HG03521 (cell line): ENCODE measurements around the gene PHAX.
"Not testable (repeated sequence)": the region's sequence is repeated elsewhere in the genome, so short reads cannot be mapped to it uniquely, and the experiment has no call there.

Source experiments
- ATAC-seq: cut with Tn5 transposase; IDR thresholded peaks from one replicate; pipeline ENCODE4 v1.9.1; 2021; ENCODE audit warnings: mild to moderate bottlenecking, moderate library complexity; ENCODE audit not compliant: unreplicated experiment

The PHAX gene

GRCh38 chr5:126603402-126603991, 2.8 kb downstream of the PHAX start:
- ATAC-seq = no peak

- ATAC-seq = no peak
These were observed 4.8 kb downstream of the PHAX start for GRCh38 chr5:126605525-126605924.

GRCh38 chr5:126610160-126610559, 9.4 kb downstream of the PHAX start:
- ATAC-seq = no peak

GRCh38 chr5:126610616-126611015, 9.9 kb downstream of the PHAX start:
- ATAC-seq = no peak

- ATAC-seq = no peak
These were observed 13.3 kb downstream of the PHAX start for GRCh38 chr5:126613941-126614592.

- ATAC-seq = peak; percentile 95
These were observed 14.5 kb downstream of the PHAX start for GRCh38 chr5:126615286-126615685.

- ATAC-seq = not testable (repeated sequence)
These were observed 16.9 kb downstream of the PHAX start for GRCh38 chr5:126617603-126618002.

- ATAC-seq = no peak
These were observed 19.0 kb downstream of the PHAX start for GRCh38 chr5:126619781-126620180.

- ATAC-seq = no peak
These were observed 23.8 kb downstream of the PHAX start for GRCh38 chr5:126624534-126624933.

GRCh38 chr5:126628102-126628501, 27.4 kb downstream of the PHAX start:
- no peak for ATAC-seq

GRCh38 chr5:126631920-126632319, 31.2 kb downstream of the PHAX start:
- no peak for ATAC-seq

- ATAC-seq = no peak
These were observed 32.8 kb downstream of the PHAX start for GRCh38 chr5:126633552-126633951.

GRCh38 chr5:126635585-126635984, 34.8 kb downstream of the PHAX start:
- no peak for ATAC-seq

GRCh38 chr5:126636956-126637355, 36.2 kb downstream of the PHAX start:
- ATAC-seq = no peak

- no peak for ATAC-seq
These were observed 40.1 kb downstream of the PHAX start for GRCh38 chr5:126640866-126641265.

- no peak for ATAC-seq
These were observed 40.6 kb downstream of the PHAX start for GRCh38 chr5:126641387-126641786.

GRCh38 chr5:126645132-126645531, 44.4 kb downstream of the PHAX start:
- ATAC-seq = no peak

- no peak for ATAC-seq
These were observed 46.3 kb downstream of the PHAX start for GRCh38 chr5:126647071-126647470.

- ATAC-seq = no peak
These were observed 47.7 kb downstream of the PHAX start for GRCh38 chr5:126648471-126648870.

GRCh38 chr5:126649057-126649456, 48.3 kb downstream of the PHAX start:
- ATAC-seq = not testable (repeated sequence)

GRCh38 chr5:126649709-126650108, 49.0 kb downstream of the PHAX start:
- ATAC-seq = not testable (repeated sequence)

- ATAC-seq = no peak
These were observed 49.7 kb downstream of the PHAX start for GRCh38 chr5:126650463-126650862.
